Activated naive CD8-positive, alpha-beta T cell treated with anti-CD3 and anti-CD28 coated beads, Interleukin-2, amount 50 U/mL, for 16 hours (primary cell): ENCODE measurements around the gene RND3.

Experiments
- DNase-seq: peaks from one replicate; pipeline ENCODE4 v3.0.0-alpha.2; 2020; ENCODE audit warnings: low read depth, low spot score

The RND3 gene

DNA sequence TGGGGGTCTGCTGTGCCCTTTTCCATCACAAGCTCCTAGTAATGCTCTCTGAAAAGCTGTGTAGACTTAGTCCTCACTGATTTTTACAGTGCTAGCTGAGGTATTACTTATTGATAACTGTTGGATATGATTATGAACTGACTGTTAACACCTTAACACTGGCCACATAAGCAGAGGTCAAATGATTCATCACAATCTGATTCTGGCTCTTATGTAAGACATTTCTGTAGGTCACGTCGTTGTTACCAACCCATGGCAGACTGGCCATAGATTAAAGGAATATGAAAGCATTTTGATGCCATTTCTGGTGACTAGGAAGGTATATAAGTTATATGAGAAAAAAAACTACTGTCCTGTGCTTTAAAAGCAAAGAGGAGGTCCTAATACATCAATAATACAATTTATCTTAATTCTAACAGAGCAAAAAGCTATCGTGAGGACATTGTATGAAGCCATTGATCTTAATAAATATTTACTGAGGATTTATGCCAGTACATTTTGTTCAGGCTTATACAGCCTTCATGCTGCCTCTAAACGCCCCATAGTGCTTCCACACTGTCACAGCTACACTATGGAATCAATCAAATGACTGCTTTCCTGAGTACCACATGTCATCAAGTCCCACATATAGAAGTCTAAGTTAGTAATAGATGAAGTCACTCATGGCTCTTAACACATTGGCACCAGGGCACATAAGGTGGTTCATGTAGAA lies 6.9 kb upstream of the RND3 start:
- DNase-seq: no peak

DNA sequence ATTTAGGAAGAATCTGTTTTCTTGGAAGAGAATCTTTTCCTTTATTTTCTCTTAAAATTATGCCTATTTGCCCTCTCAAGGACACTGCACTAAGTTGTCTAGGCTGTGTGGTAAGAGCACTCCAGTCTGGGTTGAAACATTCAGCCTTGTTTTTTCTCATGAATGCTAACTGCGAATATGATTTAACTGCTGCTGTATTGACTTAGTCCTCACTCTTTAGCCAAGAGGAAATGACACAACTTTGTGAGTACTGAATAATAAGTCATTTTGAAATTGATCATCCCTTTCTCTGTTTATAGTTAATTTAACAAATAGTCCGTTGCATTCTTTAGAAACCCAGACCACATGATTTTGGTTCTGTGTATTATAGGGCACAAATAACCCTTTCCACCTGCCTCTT lies 4.5 kb upstream of the RND3 start:
- DNase-seq: no peak

DNA sequence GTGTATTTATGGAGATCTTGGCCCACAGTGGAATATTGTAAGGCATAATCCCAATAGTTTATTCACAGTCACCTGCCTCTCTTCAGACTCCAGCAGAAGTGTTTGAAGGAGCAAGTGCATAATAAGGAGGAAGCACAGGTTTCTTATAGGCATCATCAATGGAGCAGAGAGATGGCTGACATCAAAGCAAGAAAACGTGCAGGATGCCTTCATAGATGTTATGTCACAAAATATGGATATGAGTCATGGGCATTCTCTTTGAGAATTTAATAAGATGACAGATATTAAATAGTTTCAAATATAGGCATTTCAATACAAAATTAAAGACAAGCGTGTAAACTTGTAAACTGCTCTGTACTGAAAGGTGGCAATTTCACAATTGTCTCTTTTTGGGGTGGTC lies 4.0 kb upstream of the RND3 start:
- no peak for DNase-seq

DNA sequence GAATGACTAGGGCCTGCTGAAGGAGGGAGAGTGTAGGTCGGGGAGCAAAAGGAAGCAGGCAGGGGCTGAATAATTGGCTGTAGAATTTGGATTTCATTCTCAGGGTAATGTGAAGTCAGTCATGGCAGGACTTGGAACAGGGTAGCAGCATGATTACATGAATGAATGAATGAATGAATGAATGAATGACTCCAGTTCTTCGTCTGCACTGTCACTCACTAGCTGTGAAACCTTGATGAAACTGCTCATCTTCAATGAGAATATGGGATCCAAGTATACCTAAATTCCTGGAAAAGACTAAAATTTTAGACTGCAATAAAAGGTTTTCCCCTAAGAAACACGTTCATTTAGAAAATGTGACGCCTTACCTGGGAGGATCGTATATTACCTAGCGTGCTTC lies 3.0 kb upstream of the RND3 start:
- no peak for DNase-seq

DNA sequence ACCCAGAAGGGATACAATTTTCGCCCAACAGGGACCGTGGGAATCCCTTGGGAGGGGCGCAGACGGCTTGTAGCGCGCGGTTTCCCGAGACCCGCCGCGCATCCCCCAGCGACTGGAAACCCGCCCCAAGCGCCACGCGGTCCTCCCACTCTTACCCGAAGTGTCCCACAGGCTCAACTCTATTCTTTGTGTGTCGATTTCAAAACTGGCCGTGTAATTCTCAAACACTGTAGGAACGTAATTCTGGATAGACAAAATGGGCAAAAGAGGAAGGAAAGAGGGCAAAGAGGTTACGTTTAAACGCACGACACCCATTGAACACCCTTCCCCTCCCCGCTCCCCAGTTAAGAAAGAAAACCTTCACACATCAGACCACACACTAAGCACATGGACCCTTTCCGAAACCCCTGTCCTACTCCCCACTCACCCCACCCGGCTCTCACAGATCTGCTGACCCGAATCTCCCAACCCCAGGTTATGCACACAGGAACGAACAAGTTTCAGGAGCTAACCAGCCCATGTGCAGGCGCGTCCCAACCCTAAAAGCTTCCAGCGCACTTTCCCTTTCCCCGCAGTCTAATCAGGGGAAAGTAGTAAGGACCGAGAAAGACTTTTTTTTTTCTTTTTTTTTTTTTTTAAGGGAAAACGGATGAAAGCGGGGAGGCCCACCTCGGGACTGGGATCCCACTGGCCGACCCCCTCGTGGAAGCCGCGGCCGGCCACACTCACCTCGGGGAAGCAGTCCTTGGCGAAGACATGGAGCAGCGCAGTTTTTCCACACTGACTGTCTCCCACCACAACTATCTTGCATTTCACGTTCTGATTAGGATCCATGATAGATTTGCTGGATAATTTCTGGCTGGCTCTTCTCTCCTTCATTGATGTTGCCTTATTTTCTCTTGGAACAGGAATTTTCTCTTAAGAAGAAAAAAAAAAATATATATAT lies 655 bp downstream of the RND3 start:
- no peak for DNase-seq

DNA sequence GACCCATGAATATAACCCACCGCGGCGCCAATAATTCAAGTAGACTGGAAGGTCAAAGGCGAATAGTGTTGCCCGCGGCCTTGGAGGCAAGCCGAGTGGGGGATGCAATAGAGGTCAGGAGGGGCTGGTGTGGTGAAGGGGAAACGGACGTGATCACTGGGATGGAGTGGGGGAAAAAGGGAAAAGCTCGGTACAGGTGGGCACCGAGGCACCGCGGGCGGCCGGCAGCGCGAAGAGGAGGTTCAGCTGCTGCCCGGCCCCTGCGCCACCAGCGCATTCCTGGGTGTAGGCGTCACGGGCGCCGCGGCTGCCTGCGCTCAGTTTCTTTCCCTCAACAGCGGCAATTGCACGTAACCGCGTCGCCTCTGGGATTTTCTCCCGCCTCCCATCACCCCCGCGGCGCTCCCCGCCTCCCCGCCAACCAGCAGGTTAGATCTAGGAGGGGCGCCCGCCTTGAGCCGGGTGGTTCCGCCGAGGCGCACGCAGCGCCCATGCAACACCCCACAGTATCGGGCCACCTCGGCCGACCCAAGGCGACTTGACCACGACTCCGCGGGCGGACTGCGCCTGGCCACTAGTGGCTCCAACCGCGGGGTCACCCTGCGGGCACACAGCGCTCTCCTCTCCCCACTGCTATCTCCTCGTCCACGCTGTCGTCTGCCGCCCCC lies 1.5 kb downstream of the RND3 start:
- DNase-seq: no peak

DNA sequence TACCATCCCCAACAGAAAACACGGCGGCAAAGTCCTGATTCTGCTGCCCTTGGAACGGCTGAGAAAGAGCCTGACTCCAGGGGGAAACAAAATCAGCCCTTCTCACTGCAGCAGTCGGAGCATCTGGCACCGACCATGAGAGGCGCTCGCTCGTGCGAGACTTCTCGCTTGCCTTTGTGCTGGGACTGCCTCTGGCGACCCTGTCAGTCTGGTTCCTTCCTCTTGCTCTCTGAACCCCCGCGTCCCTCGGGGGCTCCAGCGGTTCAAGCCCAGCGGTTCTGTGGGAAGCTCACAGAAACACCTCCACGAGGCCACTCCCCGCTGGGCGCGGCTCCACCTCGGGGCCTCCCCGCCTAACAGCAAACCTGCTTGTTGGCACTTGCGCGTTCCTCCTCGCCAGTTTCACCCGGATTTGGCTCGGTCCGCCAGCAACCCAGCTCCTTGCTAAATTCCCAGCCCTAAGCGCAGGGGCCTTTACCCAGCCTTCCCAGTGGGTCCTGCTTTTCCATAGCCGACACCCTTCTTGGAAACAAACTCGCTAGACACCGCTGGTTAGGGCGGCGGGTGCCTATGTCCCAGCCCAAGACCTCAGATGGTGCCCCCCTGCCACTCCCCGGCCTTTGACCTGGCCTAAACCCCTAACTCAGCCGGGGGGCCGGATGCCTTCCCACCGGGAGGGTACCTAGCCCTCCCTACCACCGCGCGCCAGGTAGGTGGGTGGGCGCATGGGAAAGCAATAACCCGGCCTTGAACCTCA lies 2.2 kb downstream of the RND3 start:
- DNase-seq: no peak

- no peak for DNase-seq
These were observed 2.9 kb downstream of the RND3 start for GRCh38 chr2:150484461-150485021.

GRCh38 chr2:150484006-150484405 lies 3.5 kb downstream of the RND3 start:
- no peak for DNase-seq

DNA sequence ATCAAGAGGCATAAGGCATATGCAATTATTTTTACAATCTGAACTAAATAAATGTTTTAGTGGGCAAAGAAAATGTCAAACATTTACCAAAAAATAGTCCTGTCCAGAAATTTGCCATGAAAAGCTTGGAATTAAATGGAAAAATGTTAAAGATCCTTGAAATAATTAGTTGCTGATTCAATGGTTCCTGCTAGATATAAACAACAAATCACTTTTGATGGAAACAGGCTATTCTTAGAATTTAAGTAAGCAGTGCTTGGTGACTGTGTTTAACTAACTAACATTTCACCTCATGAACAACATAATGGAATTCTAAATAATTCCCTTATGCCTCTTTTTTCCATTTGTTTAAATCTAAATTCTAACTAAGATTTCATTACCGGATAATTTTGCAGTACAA lies 3.9 kb downstream of the RND3 start:
- no peak for DNase-seq

DNA sequence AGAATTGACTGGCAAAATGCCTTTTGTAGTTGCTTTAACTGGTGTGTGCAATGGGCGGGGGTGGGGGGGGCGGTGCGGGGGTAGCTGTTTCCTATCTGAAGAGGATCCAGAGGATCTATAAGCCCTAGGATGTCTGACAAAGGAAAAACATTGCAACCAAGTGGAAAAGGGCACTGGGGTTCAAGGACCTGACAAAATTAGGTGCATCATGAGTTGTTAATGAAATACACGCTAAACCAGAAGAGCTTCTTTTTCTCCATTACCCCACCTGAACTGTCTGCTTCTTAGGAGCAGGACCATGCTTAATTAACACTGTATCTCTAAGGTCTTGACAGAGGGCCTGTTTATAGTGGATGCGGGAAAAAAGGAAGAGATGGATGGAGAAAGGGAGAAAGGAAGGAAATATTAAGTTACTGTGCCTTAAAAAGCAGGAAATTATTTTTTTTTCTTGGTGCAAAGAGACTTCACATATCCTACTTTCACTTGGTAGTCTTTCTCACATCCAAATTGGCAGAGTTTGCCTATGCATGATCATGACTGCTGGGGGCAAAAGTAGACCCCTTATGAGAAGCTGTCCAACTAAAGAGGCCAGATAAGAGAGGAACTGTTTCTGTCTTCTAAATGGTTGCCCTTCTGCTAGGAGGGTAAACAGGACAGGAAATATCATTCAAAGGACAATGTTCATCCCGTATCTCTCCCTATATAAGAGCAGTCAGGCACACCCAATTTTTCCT lies 4.6 kb downstream of the RND3 start:
- no peak for DNase-seq

DNA sequence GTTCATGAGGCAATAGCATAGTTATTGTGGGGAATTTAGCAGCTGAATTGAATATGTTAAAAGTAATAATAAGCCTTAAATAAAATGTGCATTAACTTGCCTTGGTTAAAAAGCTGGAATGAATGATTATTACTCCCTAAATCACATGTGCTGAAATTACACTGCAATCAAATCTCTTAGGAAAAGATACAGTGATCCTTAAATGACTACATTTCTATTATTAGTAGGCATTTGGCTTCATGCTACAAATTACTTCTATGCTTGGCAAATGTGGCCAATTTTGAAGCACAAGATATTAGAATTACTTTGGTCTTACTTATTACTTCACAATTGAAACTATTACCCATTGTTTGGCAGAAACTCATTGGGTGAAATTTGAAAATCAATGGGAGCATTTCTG lies 5.4 kb downstream of the RND3 start:
- no peak for DNase-seq

- DNase-seq: no peak
These were observed 6.3 kb downstream of the RND3 start for GRCh38 chr2:150480971-150481830.

DNA sequence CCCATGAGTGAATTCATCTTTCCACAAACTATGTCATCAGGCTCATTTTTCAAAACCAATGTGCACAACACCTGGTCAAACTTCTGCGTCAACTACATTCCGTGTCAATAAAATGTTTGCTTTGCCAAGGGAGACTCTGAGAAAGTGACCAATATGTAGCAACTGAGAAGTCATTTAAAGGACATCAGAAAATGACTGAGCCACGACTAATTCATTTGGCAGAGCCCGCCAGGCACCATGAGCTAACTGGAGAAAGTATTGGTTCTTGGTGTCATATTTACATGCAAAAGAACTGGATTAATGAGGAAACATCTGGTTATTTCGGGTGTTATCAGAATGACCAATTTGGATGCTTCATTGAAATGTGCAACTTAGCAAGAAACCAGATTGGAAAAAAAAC lies 7.2 kb downstream of the RND3 start:
- no peak for DNase-seq

- DNase-seq: no peak
These were observed 8.2 kb downstream of the RND3 start for GRCh38 chr2:150479075-150479915.

DNA sequence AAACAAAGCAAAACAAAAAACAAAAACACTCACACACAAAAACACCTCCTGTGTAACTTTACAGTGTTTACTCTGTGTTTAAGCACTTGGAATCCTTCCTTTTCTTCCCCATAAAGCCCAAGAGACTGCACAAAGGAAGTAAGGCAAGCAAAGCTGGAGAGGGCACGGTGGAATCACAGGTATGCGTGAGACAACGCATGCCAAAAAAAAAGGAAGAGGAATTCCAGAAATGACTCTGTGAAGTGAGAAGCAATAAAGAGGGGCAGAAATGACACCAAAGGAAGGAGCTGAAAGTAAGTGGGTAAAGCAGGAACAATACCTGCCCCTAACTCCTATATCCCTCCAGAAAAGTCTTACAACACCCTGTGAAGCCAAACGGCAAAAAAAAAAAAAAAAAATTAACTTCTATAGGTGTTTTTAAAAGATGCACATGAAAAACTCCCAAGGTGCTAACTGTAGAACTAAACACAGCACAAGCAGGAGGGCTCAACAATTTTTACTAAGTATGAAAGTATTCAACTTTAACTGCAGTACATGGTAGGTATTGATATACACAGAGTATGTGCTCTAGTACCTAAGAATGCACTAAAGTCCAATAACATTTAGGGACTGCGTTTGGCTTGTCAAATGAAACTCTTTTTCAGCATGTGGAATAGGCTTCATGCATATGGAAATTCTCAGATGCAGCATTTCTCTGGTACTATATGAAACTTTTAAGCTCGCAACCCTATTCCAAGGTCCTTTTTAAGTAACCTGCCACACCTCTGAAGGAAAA lies 9.1 kb downstream of the RND3 start:
- DNase-seq: no peak

GRCh38 chr2:150477347-150477746 lies 10.1 kb downstream of the RND3 start:
- DNase-seq: no peak

- DNase-seq: no peak
These were observed 10.6 kb downstream of the RND3 start for GRCh38 chr2:150476809-150477302.
